NCI-H748 treated with DMSO at 0.1 percent for 48 hours (cell line): ENCODE results near the gene PTPRG.

Experiments
- DNase-seq: peaks from one replicate; lab custom pipeline; 2025; lab: John Stamatoyannopoulos, UW

The PTPRG gene

DNA sequence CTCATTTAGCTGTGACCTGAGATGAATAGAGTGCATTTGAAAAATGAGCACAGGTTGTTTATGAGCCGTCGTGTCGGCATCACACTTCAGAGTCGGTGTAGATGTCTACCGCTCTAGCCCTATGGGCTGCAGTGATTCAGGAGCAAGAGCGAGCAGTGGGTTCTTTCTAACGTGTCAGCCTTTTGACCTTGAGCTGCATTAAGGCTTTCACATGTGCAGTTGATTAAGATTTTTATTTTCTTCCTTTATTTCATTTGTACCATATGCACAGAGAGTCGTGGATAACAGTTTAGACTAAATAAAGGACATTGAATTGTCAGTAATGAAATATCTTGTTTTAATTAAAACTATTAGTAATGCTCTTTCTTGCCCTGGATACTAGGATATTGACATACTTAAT is 368.2 kb downstream of the PTPRG start:
- no peak for DNase-seq

DNA sequence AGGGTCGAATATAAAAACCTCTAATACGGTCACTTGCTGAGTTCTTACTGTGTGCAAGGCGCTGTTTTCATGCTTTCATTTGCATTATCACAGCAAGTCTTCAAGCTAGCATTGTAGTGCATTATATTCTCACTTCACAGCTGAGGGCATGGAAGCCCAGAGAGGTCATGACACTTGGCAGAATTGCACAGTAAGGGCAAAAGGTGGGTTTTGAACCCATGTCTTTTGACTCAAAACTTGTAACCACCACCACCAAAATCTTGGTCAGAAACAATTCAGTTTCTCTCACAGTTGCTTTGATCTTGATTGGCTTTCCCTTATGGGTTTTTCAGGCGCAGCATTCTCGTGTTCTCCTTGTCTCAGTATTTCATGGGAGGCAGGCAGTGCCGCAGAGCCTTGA is 371.1 kb downstream of the PTPRG start:
- no peak for DNase-seq

DNA sequence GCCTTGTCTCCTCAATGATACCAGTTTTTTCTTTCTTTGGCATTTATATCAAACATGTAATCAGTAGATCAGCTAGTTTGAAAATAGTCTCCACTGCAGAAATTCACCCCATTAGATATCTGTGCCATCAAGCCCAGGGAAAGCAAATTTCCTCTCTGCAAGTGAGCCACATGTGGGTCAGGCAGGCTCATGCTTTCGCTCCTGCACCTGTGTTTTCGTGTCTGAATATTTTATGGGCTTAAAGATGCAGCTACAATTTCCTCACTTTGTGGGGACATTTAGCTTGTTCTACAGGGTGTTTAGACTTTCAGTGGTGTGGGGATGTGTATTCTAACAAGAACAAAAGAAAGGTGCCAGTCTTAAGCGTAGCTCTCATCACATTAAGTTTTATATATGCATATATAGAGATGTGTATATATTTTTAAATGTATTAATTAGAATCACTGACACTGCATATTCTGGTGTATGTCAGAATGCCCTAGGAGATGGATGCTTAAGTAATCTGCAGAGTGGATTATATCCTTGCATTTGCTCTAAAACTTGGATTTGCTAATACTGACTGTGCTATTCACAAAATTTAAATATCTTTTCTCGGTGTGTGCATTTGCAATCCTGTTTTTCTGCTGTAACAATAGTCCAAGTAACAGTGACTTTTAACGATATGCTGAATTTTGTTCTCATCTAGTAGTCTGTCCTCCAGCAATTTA is 372.6 kb downstream of the PTPRG start:
- DNase-seq = no peak

DNA sequence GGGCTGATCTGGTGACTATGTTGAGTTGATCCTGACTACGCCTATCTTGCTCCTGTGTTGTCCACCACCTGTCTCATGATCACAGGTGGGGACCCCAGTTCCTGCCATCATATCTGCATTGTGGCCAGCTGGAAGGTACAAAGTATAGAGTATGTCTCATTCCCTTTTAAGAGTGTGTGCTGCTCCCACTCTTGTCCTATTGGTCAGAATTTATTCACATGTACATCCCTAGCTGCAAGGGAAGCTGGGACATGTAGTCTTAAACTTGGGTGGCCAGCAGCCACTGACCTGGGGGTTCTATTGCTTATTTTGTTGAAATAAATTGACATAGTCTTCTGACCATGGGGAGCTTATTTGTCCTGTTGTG is 373.1 kb downstream of the PTPRG start:
- DNase-seq = no peak

DNA sequence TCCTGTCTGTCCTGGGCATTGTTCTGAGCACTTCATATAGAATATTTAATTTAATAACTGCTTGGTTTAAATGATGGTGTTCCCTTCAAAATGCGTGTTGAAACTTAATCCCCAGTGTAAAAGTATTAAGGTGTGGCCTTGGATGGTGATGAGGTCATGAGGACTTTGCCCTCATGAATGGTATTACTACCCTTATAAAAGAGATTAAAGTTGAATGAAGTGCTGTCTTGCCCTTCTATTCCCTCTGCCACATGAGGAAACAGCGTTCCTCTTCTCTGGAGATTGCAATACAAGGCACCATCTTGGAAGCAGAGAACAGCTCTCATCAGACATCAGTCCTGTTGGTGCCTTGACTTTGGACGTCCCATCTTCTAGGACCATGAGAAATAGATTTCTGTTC is 374.4 kb downstream of the PTPRG start:
- DNase-seq = no peak

DNA sequence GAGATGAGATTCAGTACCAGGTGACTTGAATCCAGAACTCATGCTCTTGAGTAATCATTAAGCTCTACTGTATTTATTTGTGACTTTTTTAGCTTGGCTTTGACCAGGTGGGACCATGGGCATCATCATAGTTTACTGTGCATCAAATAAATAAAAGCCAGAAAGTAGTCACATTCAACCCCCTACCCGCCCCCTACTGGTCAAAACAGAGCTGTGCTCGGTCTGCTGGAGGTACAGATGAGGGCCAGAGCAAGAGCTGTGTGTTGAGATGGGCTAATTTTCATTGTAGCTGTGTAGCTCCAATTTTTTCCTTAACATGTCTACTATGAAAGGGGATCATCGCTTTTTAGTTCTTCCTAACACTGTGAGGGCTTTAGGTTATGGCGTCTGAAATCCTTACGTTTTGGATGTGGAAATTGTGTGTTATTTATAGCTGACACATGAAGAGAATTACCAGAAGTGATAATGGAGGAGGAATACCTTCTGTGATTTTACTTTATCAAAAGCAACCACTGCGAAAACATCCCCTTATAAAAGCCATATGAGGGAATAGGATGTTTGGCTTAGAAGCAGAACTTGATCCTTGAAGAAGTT is 375.1 kb downstream of the PTPRG start:
- no peak for DNase-seq

DNA sequence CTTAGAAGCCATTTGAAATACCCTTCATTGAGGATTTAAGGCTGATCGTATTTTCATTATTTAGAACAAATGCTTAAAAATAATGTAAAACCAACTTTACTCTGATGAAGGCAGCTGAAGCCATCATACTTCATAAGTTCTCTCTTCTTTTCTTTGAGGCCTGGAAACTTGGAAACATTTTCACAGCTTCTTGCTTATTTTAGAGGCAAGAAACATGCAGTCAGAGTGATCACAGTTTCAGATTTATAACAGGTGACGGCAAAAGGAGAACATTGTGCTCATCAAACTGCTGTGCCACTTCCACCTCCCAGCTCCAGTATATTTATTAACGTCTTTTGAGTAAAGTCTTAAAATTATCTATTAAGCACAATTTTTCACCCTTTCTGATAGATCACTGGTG is 376.1 kb downstream of the PTPRG start:
- DNase-seq = no peak

DNA sequence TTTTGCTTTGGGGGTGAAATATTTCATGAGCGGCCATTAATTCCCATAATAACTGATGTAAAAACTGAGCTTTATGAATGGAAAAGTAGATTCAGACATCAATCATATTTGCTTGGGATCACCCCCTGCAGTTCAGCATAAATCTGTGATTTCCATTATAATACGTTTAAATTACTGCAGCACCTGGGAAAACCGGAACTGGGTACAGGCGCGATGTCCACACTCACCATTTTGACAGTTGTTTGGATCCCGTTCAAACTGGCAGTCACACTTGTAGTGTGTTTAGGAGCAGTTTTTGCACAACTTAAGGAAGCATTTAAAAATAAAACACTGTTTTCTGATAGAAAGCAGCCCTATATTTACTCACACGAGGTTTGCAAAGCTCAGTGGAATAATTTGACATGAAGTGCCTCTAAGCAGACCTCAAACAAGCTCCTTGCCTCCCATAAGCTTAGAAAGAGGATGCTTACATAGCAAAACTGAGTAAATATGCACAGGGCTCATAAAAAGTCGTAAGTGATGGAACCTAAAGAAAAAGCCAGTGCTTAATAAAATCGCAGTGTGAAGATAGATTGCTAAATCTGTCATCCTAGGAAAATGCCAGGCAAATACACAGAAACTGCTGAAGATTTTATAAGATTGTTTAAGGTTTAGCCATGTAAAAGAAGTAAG is 377.6 kb downstream of the PTPRG start:
- DNase-seq = peak; percentile 39

DNA sequence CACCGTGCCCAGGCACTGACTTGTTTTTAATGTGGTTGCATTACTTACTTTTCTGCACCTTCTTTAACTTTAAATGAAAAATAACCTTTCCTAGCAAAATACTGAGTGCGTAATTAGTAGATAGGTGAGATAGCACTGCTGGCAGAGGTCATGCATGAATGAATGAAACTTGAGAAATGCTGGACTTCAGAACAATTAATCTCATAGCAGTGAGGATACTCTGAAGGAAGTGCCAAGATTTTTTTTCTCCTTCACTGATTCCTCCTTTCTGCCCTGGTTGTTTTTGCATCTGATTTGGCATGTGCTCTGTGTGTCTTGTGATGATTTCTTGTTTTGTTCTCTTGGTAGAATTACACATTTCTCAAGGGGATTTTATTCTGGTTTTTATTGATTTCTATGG is 378.9 kb downstream of the PTPRG start:
- DNase-seq = no peak

DNA sequence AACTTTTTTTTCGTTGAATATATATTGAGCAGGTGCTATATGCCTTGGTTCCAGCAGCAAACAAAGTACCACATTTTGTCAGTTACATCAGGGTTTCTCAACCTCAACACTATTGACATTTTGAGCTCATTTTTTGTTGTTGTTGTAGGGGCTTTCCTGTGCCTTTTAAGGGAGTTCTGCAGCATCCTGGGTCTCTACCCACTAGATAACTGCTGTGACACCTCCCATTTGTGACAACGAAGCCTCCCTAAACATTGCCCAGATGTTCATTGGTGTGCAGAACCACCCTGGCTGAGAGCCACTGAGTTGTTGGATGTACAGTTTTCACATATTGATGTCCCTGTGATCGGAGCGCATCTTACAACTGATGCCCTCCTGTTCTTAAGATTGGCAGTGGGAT is 382.6 kb downstream of the PTPRG start:
- DNase-seq = no peak

DNA sequence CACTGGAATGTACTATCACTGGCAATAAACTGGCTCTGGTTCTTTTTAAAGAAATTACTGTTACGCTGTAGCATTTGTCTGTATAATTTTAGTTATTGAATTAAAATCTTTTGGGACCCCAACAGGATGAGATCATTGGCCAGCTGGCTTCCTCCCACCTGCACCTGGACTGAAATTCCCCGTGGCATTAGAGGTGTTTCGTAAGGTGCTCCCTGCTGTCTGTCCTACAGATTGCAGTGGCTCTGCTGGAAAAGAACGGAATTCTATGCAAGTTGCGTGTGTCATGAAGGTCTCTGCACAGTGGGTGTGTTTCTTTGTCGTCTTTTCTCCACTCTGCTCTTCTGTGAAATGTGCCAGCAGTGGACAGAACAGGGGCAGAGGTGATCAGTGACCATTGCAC is 383.4 kb downstream of the PTPRG start:
- DNase-seq = no peak

DNA sequence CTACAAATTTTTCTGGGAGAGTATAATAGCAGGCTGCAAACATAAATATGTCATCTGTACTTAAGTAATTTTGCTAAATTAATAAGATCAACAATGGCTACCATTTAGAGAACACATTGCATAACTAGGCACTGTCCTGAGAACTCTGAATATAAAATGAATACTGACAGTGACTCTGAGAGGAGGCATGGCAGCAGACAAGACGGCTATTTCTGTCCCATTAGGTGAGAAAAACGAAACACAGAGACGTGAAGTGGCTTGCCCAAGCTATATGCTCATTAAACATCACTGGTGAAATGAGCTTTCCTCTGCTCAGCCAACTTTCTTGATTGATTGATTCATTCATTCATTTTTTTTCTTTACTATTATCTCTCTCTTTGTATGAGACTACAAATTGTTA is 384.3 kb downstream of the PTPRG start:
- no peak for DNase-seq

DNA sequence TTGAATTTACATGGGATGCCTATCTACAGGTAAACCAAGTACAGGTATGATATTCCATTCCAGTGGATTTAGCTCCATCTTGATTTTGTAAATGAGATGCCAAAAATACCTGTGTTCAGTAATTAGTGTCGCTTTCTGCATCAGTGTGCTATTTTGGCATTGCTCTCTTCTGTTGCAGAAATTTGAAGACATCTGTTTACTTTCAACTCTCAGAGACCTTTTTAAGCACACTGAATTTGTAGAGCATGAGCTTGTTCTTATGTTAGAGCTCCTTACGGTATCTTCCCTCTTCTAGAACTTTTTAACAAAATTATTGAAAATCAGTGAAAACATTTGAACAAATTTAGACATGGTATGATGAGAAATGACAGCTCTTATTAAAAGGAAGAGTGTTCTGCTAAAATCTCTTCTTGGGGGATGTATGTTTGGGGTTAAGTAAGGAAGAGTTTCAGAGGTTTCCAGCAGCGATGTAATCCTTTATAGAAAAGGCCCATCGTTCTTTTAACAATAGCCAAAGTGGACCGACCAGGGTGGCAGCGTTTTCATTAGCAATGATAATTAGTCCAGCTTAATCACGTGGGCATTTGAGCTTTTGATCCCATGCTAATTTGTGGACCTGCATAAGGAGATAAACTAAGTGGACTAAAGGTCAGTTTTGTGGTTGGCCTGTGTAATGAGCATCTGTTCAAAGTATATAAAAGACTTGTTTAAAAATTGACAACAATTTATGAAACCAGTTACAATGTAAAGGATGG is 385.4 kb downstream of the PTPRG start:
- no peak for DNase-seq

DNA sequence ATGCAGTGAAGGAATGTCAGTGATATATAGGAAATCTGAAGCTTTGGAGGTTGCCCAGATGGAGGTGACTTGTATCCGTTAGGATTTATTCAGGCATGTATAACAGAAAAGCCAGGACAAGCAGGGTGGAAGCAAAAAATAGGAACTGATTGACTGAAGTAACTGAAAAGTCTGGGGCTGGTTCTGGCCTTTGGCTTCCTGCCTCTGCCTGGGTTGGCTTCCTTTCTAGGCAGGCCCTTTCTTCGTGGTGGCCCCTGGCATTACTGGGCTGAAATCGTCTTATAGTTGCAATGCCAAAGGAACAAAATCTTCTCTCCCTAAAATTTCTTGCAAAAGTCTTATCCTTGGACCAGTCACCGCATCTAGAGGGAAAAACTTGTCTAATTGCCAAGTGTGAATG is 386.1 kb downstream of the PTPRG start:
- DNase-seq = no peak

DNA sequence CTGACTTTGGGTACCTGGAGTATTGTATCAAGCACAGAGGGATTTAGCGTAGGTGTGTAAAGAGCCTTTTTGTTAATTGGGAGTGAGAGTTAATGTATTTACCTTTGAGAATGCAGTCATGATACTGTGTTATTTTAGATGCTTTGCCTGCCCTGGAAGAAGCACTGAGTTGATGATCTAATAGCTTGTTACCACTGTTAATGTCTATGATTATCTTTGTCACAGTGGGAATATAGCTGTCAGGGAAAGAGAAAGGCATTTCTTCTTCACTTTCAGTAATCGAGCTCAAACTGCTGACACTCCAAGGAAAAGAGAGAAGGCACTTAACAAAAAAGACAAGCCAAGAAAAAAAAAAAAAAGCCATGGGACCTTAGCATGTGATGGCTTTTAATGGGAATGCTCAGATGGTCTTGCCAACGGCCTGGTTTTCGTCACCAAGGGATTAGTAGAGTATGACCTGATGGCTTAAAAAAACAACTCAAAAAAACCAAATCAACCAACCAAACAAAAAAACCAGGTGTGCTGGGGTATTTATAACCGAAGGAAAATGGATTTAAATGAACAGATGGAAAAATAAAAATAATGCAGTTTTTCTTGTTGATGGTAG is 387.4 kb downstream of the PTPRG start:
- no peak for DNase-seq

DNA sequence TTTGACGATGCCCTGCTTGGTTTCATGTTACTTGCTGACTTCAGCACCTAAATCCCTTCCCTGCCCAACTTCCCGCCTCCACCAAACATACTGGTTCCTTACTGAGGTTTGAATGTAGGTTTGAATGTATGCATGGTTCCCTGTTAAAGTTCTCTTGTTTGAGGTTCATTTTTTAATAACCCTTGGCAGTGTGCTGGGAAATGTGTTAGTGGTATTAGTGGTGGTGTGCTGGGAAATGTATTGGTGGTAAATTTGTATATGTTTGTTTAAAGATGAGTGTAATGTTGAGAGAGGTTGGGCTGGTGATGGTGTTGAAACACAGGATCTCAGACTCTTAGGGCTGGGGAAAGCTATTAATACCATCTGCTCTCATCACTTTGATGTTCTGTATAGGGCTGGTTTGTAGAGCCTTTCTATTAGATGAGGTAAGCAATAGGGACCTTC is 392.7 kb downstream of the PTPRG start:
- no peak for DNase-seq

DNA sequence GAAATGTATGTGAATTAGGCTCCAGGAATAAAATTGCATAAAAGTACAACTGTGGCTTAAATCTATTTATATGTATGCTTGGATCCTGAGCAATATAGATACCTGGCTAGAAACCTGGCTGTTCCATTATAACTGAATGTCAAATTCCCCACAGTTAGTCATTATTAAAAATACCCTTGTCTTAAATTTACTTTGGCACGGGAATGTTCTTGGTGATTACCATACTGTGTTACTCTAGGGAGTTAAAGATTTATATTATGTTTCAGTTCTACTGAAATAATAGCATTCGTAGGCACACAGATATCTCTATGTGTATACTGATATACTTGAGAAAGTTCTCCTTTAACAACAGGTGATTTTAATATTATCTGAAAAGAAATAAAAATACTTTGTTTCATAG is 394.1 kb downstream of the PTPRG start:
- no peak for DNase-seq

DNA sequence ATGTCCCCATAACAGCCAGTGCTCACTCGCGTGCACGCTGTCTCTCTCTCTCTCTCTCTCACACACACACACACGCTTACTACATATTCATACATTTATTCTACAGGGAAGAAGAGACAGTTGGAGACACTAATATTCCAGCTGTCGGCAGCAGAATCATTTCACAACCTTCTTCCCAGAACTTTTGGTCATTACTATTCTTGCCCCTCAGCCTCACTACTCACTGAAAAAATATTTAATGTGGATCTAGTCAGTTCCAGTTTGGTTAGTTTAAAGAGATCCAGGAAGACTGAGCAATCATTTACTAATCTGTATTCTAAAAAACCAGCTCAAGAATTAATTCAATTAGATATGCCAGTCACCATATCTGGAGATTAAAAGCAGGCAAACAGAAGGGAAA is 394.9 kb downstream of the PTPRG start:
- DNase-seq = no peak

DNA sequence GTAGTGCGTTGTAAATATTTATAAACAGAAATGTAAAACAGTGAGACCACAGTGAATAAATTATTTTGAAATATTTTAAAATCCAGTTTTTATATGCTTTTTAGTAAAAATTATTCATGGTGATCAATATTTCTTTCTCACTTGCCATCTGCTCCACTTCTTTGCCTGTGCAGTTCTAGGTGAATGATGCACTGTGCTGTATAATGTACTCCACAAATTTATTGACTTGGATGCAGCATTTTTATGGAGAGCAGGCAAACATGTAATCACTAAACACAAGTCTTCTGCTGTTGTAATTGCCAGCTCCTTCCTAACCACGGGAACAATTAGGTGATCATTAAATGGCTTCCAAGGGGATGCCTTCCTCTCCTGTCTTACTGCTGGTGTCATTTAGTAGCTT is 395.9 kb downstream of the PTPRG start:
- no peak for DNase-seq

DNA sequence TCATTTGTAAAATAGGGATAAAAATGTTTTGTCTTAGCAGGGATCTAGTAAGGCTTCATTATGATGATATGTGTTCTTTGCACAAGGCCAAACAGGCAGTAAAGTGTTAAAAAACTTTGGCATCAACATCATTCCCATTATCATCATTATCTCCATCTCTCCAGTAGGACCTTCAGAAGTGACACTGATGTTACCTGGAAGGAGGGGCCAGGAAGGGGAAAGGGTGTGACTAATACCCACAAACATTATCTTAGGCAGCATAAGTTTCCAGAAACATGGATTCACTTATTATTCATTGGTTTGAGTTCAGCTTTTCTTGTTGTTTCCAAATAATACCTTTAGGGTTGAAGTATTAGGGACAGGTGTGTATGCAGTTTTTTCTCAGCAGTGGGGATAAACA is 399.6 kb downstream of the PTPRG start:
- DNase-seq = no peak

DNA sequence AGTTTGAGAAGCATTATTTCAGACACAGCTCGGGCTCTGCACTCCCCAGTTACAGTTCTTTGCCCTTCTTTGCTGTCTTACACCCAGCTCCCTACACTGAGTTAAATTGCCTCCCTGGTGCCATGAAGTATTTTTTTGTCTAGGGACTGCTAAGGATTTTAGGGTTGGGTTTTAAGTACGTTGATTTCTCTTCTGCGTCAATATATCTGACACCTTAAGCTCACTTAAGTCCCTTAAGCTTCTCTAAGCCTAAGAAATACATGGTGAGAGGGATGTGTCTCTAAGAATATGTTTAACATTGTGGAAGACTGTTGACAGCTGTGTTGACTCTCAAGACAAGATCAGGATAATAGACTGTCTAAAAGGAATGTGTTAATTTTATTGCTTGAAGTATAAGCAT is 400.5 kb downstream of the PTPRG start:
- no peak for DNase-seq

DNA sequence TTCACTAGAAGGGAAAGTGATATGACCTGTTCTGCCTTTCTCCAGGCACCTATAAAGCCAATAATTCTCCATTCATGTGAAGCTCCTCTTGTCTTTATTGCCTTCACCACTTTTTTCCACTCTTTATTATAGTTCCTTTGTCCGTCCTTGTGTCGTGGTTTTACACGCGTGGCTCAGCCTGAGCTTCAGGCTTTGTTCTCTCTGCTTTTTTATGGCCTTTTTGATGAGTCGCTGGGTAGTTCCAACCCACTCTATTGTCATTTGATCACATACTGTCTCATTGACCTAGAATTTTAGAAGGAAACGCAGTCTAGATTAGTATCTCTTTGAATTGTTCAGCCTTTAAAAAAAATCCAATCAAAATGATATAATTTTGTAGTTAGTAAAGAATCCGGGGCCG is 403.2 kb downstream of the PTPRG start:
- DNase-seq = no peak

DNA sequence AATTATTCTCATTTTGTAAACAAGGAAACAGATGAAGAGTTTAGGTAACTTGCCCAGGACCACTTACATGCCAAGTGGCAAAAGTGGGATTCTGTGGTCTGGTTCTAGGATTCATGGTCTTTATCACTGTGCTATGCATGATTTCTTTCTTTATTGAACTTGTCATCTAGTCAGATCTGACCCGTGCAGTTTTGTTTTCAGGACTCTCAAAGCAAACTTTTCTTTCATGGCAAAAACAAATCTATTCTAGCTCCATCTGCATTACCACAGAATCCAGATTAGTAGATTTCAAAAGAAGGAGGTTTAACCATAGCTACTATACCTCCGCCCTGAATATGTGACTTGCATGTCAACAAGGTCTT is 404.4 kb downstream of the PTPRG start:
- DNase-seq = no peak
